ENCODE data around the gene MYBBP1A. TPM values are rescaled to one million over a fixed set of nuclear protein-coding genes. Genes with fewer than 3 reads are reported as not detected.
"Not testable (repeated sequence)": the region's sequence is repeated elsewhere in the genome, so short reads cannot be mapped to it uniquely, and the experiment has no call there.

Gene MYBBP1A
- polyA plus RNA-seq, 2 donors, result 32.6 to 44.8 TPM

- Histone ChIP-seq H3K4me1 (ENCODE audit: control insufficient read depth in 2 of 2, insufficient read depth in 2 of 2, low read length in 1 of 2) (peaks cover 5% of the 10 kb centered on the region in 2 donors), H3K27me3 (ENCODE audit: control insufficient read depth in 1 of 2, insufficient read depth in 2 of 2, low read length in 2 of 2) (peaks cover 0 to 3% of the 10 kb centered on the region in 2 donors), H3K27ac (ENCODE audit: low read depth in 2 of 2, low read length in 1 of 2) (peak within 1 kb of the TSS; percentile 31 to 47), H3K9me3 (ENCODE audit: control insufficient read depth in 2 of 2, insufficient read depth in 1 of 2, low read depth in 1 of 2, low read length in 1 of 2) (no peaks in the 10 kb centered on the region), H3K4me3 (ENCODE audit: low read depth in 1 of 2, low read length in 2 of 2) (peak within 1 kb of the TSS; percentile 40 to 48), H3K36me3 (ENCODE audit: control insufficient read depth in 2 of 2, insufficient read depth in 2 of 2, low read length in 1 of 2) (no peaks in the 10 kb centered on the region)
- WGBS, 2 donors, result 0 to 1% methylated on average over 68 to 100 of the region's 100 CpGs
Observed at GRCh38 chr17:4584101-4584916, 29.1 kb upstream of the MYBBP1A start, which contains the start of gene SMTNL2. TSS of gene SMTNL2 (plus strand) at chr17:4584529. CDS start at chr17:4584606, 77 bp downstream.

- H3K4me3 ChIP-seq (ENCODE audit: low read depth in 1 of 2, low read length in 2 of 2), result peak overlapping the region; percentile 40 to 48
- H3K27ac ChIP-seq (ENCODE audit: low read depth in 2 of 2, low read length in 1 of 2), result peak overlapping the region; percentile 31 to 47
- H3K27me3 ChIP-seq (ENCODE audit: control insufficient read depth in 1 of 2, insufficient read depth in 2 of 2, low read length in 2 of 2), result peaks cover 0 to 3% of the 10 kb centered on the region in 2 donors
- H3K4me1 ChIP-seq (ENCODE audit: control insufficient read depth in 2 of 2, insufficient read depth in 2 of 2, low read length in 1 of 2), result peaks cover 5% of the 10 kb centered on the region in 2 donors
- no peaks in the 10 kb centered on the region for H3K9me3 ChIP-seq (ENCODE audit: control insufficient read depth in 2 of 2, insufficient read depth in 1 of 2, low read depth in 1 of 2, low read length in 1 of 2)
- H3K36me3 ChIP-seq (ENCODE audit: control insufficient read depth in 2 of 2, insufficient read depth in 2 of 2, low read length in 1 of 2), result no peaks in the 10 kb centered on the region
- WGBS, 2 donors, result 23 to 24% methylated on average over 12 of the region's 12 CpGs
Observed at GRCh38 chr17:4583782-4584100, 28.6 kb upstream of the MYBBP1A start.

GRCh38 chr17:4583206-4583605 lies 28.0 kb upstream of the MYBBP1A start:
- 75 to 77% methylated on average over 3 of the region's 3 CpGs for WGBS, 2 donors
- no peaks in the 10 kb centered on the region for H3K9me3 ChIP-seq (ENCODE audit: control insufficient read depth in 2 of 2, insufficient read depth in 1 of 2, low read depth in 1 of 2, low read length in 1 of 2)
- peaks cover 0 to 3% of the 10 kb centered on the region in 2 donors for H3K27me3 ChIP-seq (ENCODE audit: control insufficient read depth in 1 of 2, insufficient read depth in 2 of 2, low read length in 2 of 2)
- no peak overlapping the region for H3K27ac ChIP-seq (ENCODE audit: low read depth in 2 of 2, low read length in 1 of 2)
- no peaks in the 10 kb centered on the region for H3K36me3 ChIP-seq (ENCODE audit: control insufficient read depth in 2 of 2, insufficient read depth in 2 of 2, low read length in 1 of 2)
- peaks cover 5% of the 10 kb centered on the region in 2 donors for H3K4me1 ChIP-seq (ENCODE audit: control insufficient read depth in 2 of 2, insufficient read depth in 2 of 2, low read length in 1 of 2)
- no peak overlapping the region for H3K4me3 ChIP-seq (ENCODE audit: low read depth in 1 of 2, low read length in 2 of 2)

- 80 to 85% methylated on average over 8 of the region's 8 CpGs for WGBS, 2 donors
- peaks cover 0 to 3% of the 10 kb centered on the region in 2 donors for H3K27me3 ChIP-seq (ENCODE audit: control insufficient read depth in 1 of 2, insufficient read depth in 2 of 2, low read length in 2 of 2)
Observed at GRCh38 chr17:4582691-4583090, 27.5 kb upstream of the MYBBP1A start.

GRCh38 chr17:4582101-4582501 lies 26.9 kb upstream of the MYBBP1A start:
- H3K4me3 ChIP-seq (ENCODE audit: low read depth in 1 of 2, low read length in 2 of 2), result no peak overlapping the region
- H3K9me3 ChIP-seq (ENCODE audit: control insufficient read depth in 2 of 2, insufficient read depth in 1 of 2, low read depth in 1 of 2, low read length in 1 of 2), result no peaks in the 10 kb centered on the region
- no peaks in the 10 kb centered on the region for H3K36me3 ChIP-seq (ENCODE audit: control insufficient read depth in 2 of 2, insufficient read depth in 2 of 2, low read length in 1 of 2)
- H3K27me3 ChIP-seq (ENCODE audit: control insufficient read depth in 1 of 2, insufficient read depth in 2 of 2, low read length in 2 of 2), result peaks cover 0 to 3% of the 10 kb centered on the region in 2 donors
- peaks cover 5% of the 10 kb centered on the region in 2 donors for H3K4me1 ChIP-seq (ENCODE audit: control insufficient read depth in 2 of 2, insufficient read depth in 2 of 2, low read length in 1 of 2)
- whole genome bisulfite sequencing, 2 donors, result 55 to 62% methylated on average over 7 of the region's 7 CpGs
- no peak overlapping the region for H3K27ac ChIP-seq (ENCODE audit: low read depth in 2 of 2, low read length in 1 of 2)

More at GRCh38 chr17:4582691-4583090, 27.5 kb upstream of the MYBBP1A start:
- Histone ChIP-seq H3K4me3 (ENCODE audit: low read depth in 1 of 2, low read length in 2 of 2) (no peak overlapping the region), H3K36me3 (ENCODE audit: control insufficient read depth in 2 of 2, insufficient read depth in 2 of 2, low read length in 1 of 2) (no peaks in the 10 kb centered on the region), H3K9me3 (ENCODE audit: control insufficient read depth in 2 of 2, insufficient read depth in 1 of 2, low read depth in 1 of 2, low read length in 1 of 2) (no peaks in the 10 kb centered on the region), H3K4me1 (ENCODE audit: control insufficient read depth in 2 of 2, insufficient read depth in 2 of 2, low read length in 1 of 2) (peaks cover 5% of the 10 kb centered on the region in 2 donors), H3K27ac (ENCODE audit: low read depth in 2 of 2, low read length in 1 of 2) (no peak overlapping the region)

GRCh38 chr17:4580291-4580690 lies 25.1 kb upstream of the MYBBP1A start:
- Histone ChIP-seq H3K36me3 (ENCODE audit: control insufficient read depth in 2 of 2, insufficient read depth in 2 of 2, low read length in 1 of 2) (no peaks in the 10 kb centered on the region), H3K4me3 (ENCODE audit: low read depth in 1 of 2, low read length in 2 of 2) (no peak overlapping the region), H3K4me1 (ENCODE audit: control insufficient read depth in 2 of 2, insufficient read depth in 2 of 2, low read length in 1 of 2) (peaks cover 5% of the 10 kb centered on the region in 2 donors), H3K27ac (ENCODE audit: low read depth in 2 of 2, low read length in 1 of 2) (no peak overlapping the region), H3K27me3 (ENCODE audit: control insufficient read depth in 1 of 2, insufficient read depth in 2 of 2, low read length in 2 of 2) (peaks cover 0 to 3% of the 10 kb centered on the region in 2 donors), H3K9me3 (ENCODE audit: control insufficient read depth in 2 of 2, insufficient read depth in 1 of 2, low read depth in 1 of 2, low read length in 1 of 2) (no peaks in the 10 kb centered on the region)
- 57 to 65% methylated on average over 7 of the region's 7 CpGs for WGBS, 2 donors

- no peaks in the 10 kb centered on the region for H3K9me3 ChIP-seq (ENCODE audit: control insufficient read depth in 2 of 2, insufficient read depth in 1 of 2, low read depth in 1 of 2, low read length in 1 of 2)
- peaks cover 5% of the 10 kb centered on the region in 2 donors for H3K4me1 ChIP-seq (ENCODE audit: control insufficient read depth in 2 of 2, insufficient read depth in 2 of 2, low read length in 1 of 2)
- H3K4me3 ChIP-seq (ENCODE audit: low read depth in 1 of 2, low read length in 2 of 2), result no peak overlapping the region
- 72 to 76% methylated on average over 11 of the region's 11 CpGs for WGBS, 2 donors
- no peak overlapping the region for H3K27ac ChIP-seq (ENCODE audit: low read depth in 2 of 2, low read length in 1 of 2)
- H3K27me3 ChIP-seq (ENCODE audit: control insufficient read depth in 1 of 2, insufficient read depth in 2 of 2, low read length in 2 of 2), result no peaks in the 10 kb centered on the region
- H3K36me3 ChIP-seq (ENCODE audit: control insufficient read depth in 2 of 2, insufficient read depth in 2 of 2, low read length in 1 of 2), result no peaks in the 10 kb centered on the region
Observed at GRCh38 chr17:4579678-4580077, 24.5 kb upstream of the MYBBP1A start.

- H3K4me3 ChIP-seq (ENCODE audit: low read depth in 1 of 2, low read length in 2 of 2); H3K36me3 ChIP-seq (ENCODE audit: control insufficient read depth in 2 of 2, insufficient read depth in 2 of 2, low read length in 1 of 2); H3K27me3 ChIP-seq (ENCODE audit: control insufficient read depth in 1 of 2, insufficient read depth in 2 of 2, low read length in 2 of 2); H3K4me1 ChIP-seq (ENCODE audit: control insufficient read depth in 2 of 2, insufficient read depth in 2 of 2, low read length in 1 of 2); H3K9me3 ChIP-seq (ENCODE audit: control insufficient read depth in 2 of 2, insufficient read depth in 1 of 2, low read depth in 1 of 2, low read length in 1 of 2); H3K27ac ChIP-seq (ENCODE audit: low read depth in 2 of 2, low read length in 1 of 2): not testable (repeated sequence)
- WGBS, 2 donors, result 94 to 96% methylated on average over 15 to 24 of the region's 24 CpGs
Observed at GRCh38 chr17:4578349-4578748, 23.2 kb upstream of the MYBBP1A start.

GRCh38 chr17:4577386-4577993 lies 22.3 kb upstream of the MYBBP1A start:
- H3K27ac ChIP-seq (ENCODE audit: low read depth in 2 of 2, low read length in 1 of 2), result no peak overlapping the region
- WGBS, 2 donors, result 86 to 88% methylated on average over 8 of the region's 8 CpGs
- H3K4me1 ChIP-seq (ENCODE audit: control insufficient read depth in 2 of 2, insufficient read depth in 2 of 2, low read length in 1 of 2), result no peaks in the 10 kb centered on the region
- H3K36me3 ChIP-seq (ENCODE audit: control insufficient read depth in 2 of 2, insufficient read depth in 2 of 2, low read length in 1 of 2), result no peaks in the 10 kb centered on the region
- H3K27me3 ChIP-seq (ENCODE audit: control insufficient read depth in 1 of 2, insufficient read depth in 2 of 2, low read length in 2 of 2), result no peaks in the 10 kb centered on the region
- no peak overlapping the region for H3K4me3 ChIP-seq (ENCODE audit: low read depth in 1 of 2, low read length in 2 of 2)
- no peaks in the 10 kb centered on the region for H3K9me3 ChIP-seq (ENCODE audit: control insufficient read depth in 2 of 2, insufficient read depth in 1 of 2, low read depth in 1 of 2, low read length in 1 of 2)

Measured in esophagus (tissue), 2 donors.